HG03064 (cell line): ENCODE data around the gene TFPI2.
"Not testable (repeated sequence)": the region's sequence is repeated elsewhere in the genome, so short reads cannot be mapped to it uniquely, and the experiment has no call there.

Experiments
- ATAC-seq: cut with Tn5 transposase; IDR thresholded peaks from one replicate; pipeline ENCODE4 v1.9.1; 2021; ENCODE audit warnings: low read depth; ENCODE audit not compliant: unreplicated experiment

TFPI2 gene, protein sequence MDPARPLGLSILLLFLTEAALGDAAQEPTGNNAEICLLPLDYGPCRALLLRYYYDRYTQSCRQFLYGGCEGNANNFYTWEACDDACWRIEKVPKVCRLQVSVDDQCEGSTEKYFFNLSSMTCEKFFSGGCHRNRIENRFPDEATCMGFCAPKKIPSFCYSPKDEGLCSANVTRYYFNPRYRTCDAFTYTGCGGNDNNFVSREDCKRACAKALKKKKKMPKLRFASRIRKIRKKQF

GRCh38 chr7:93890464-93891068 lies at the start of gene TFPI2:
Gene TFPI2, minus strand, starts transcription at chr7:93890753. Its CDS starts 75 bp downstream, at chr7:93890678.
- ATAC-seq: peak; percentile 32

DNA sequence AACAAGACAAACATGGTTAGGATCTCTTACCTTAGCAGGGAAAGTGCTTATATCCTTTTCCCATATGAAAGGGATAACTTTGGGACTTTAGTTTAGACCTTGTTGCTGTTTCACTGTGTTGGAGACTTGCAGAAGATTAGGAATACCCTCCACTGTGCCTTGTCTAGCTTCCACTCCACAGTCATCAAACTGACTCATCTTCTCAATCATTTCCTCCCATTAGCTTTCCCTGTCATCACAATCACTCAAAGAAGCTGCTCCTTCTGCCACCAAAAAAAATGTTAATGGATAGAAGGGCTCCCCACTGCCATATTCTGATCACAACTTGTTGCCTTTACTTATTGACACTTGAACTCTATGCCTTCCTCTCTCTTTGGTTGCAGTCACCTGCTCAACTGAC lies 47.7 kb upstream of the TFPI2 start:
- ATAC-seq: no peak

- no peak for ATAC-seq
These were observed 47.3 kb upstream of the TFPI2 start for GRCh38 chr7:93937818-93938217.

- no peak for ATAC-seq
These were observed 44.5 kb upstream of the TFPI2 start for GRCh38 chr7:93935102-93935501.

GRCh38 chr7:93933156-93933555 lies 42.6 kb upstream of the TFPI2 start:
- no peak for ATAC-seq

DNA sequence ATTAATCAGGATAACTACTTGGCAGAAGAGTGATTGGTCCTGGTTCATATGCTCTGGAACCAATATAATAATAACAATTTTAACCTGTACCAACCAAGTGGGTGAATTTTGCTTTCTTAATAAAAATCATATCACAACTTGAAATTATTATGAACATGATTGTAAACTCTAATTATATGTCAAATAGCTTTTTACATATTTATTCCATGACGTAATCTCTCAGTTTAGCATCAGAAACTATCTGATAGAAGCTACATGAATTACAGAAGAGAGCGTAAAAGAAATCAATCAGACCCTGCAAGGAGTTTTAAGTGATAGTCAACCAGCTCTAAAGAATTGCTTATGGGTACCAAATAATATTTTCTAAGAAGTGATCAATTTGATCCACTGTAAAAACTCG lies 41.1 kb upstream of the TFPI2 start:
- no peak for ATAC-seq

GRCh38 chr7:93927585-93927984 lies 37.0 kb upstream of the TFPI2 start:
- ATAC-seq: no peak

DNA sequence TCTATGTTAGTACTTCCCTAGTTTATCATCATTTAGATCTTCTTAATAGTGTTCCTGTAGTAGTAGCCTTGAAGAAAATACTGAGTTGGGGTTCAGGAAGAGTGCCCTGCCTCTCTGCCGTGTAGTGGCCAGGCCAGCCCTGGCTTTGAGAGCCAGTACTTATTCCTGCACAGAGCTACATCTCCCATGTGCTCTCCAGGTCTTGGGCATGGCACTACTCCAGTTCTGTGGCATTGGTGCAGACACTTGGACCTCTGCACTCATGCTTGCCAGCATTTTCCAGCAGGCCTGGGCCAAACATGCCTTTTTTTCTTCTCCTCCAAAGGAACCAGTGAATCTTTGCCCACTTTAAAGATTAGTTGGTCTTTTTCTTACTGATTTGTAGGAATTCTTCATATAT lies 36.2 kb upstream of the TFPI2 start:
- no peak for ATAC-seq

GRCh38 chr7:93923942-93924341 lies 33.4 kb upstream of the TFPI2 start:
- ATAC-seq: no peak

DNA sequence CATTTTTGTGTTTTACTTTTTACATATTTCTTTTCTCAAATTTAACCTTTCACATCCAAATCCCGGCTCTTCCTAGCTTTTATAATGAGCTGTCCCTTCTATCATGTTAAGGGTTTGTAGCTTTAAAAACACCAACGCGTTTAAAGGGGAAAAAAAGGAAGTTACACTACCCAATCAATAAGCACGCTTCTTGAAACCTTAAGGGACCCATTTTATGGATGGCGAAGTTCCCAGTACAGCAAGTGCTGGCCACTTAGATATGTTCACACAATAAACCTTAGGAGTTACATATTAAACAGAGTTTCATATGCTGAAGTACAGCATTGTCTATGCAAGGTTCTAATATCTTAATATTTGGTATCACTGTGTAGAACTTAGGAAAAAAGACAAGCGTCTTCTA lies 32.7 kb upstream of the TFPI2 start:
- no peak for ATAC-seq

GRCh38 chr7:93921607-93922566 lies 31.3 kb upstream of the TFPI2 start, which contains the start of gene GNG11:
Gene GNG11, plus strand, starts transcription at chr7:93921735. Its CDS starts 403 bp downstream, at chr7:93922138.
- ATAC-seq: peak; percentile 70

GRCh38 chr7:93921186-93921585 lies 30.6 kb upstream of the TFPI2 start:
- ATAC-seq: no peak

DNA sequence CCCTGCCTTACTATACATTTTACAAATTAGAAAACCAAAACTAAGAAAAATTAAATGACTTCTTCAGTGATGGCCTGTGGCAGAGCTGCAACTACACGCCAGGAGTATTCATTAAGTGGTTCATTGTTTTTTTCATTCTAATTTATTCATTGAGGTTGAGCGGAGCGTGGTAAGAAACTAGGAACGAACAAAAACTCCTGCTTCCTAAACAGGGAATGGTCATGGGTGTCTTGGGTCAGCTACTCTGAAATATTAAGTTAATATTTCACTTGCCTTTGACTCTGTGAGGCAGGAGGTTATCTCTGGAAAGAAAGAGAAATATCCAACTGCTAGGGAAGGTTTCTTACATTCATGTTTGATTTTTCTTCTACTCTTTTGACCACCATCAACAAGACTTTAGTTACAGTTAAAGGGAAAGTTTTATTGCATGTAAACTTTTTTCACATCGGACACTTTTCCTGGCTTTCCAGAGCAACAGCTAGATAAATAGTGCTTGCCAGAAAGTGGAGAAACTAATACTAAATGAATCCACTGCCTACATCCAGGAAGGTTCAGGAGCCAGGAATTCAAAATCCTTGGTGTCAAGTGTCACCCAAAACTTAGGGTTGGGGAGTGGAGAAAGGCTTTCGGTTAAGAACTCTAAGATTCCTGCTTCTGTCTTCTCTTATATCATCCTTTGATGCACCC lies 30.1 kb upstream of the TFPI2 start:
- ATAC-seq: no peak

DNA sequence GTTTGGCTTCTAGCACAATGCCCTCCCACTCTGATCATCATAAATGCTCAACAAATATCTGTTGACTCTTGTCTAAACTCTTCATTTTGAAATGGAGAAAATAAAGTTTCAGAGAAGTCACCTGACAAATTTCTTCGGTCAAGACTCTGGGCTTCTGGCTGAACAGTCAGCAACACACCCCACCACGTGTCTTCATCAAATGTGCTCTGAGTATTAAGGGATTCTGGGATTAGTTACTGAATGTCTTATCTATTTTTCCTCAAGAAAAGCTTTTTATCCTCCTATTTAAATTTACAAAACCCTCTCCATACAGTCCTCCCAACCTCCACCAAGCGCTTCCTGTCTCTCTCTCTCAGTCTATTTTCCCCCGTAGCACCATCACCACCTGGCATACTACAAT lies 25.8 kb upstream of the TFPI2 start:
- ATAC-seq: not testable (repeated sequence)

DNA sequence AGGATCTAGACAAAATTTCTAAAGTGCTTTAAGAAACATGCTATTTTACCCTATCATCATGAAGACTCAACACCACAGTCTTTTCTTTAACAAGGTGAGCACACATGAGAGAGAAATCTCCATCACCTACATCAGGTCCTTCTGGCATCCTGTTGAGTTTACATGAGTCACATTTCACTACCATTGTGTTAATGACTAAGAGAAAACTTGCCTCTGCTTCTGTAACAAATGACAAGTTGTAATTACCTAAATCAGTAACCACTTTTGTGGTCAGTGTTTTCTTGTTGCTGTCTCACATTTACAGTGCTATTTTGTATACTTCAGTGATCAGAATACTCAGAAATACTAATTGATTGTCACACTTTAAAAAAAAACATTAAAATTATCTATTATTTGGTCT lies 25.3 kb upstream of the TFPI2 start:
- not testable (repeated sequence) for ATAC-seq

DNA sequence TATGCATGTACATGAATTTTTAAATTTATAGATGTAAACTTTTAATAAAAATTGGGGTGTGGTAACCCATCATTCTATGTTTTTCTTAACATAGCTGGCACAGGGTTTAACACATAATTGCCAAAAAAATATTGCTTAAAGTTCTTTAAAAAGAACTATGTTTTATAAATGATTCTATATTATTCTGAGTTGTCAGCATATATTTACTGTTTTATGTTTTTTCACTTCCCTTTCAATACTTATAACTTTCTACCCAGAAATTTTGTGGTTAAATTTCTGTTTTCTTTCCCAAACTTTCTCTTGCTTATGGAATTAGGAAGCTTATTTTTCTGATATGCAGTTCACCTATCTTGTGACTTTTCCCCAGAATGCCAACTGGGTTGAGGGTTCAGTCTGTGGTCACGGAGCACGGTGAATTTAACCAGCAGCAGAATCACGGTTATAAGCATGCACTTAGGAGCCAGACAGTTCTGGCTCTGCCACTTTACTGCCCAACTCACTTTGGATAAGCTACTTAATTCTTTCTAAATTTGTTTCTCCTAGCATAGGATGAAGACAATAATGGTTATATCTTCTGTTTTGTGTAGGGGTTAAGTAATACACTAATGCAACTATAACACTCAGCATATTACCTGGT lies 24.8 kb upstream of the TFPI2 start:
- ATAC-seq: not testable (repeated sequence)

- no peak for ATAC-seq
These were observed 24.1 kb upstream of the TFPI2 start for GRCh38 chr7:93914581-93915066.

DNA sequence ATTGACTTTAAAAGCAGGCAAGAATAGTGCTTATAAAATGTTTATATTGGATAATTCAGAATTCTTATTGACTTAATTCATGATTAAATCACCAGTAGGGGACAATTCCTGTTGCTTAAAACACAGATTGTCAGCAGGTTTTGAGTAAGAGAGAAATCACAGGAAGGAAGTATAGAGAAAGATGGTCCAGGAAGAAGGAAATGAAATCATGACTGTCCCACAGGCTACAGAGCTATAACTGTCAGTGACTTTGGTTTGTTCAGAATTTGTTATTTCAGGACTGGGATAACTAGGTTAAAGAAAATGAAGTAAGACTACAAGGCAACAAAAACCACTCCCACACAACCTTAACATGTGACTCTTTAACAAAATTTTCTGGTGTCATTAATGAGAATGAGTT lies 22.6 kb upstream of the TFPI2 start:
- ATAC-seq: no peak

GRCh38 chr7:93911661-93912060 lies 21.1 kb upstream of the TFPI2 start:
- ATAC-seq: not testable (repeated sequence)

DNA sequence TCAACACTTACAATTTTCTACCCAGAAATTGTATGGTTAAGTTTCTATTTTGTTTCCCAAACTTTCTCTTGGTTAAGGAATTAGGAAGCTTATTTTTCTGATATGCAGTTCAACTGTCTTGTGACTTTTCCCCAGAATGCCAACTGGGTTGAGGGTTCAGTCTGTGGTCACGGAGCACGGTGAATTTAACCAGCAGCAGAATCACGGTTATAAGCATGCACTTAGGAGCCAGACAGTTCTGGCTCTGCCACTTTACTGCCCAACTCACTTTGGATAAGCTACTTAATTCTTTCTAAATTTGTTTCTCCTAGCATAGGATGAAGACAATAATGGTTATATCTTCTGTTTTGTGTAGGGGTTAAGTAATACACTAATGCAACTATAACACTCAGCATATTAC lies 20.7 kb upstream of the TFPI2 start:
- ATAC-seq: not testable (repeated sequence)
